GM23248 (cell line): ENCODE measurements around the gene DYNC2H1. TPM values are rescaled to one million over a fixed set of nuclear protein-coding genes. Genes with fewer than 3 reads are reported as not detected.
A peak's percentile ranks its signal among the peaks of the same experiment; 100 is the strongest.

Experiments used
- DNase-seq: peaks from one replicate; pipeline ENCODE4 v3.0.0-alpha.2; 2015
- H2AFZ ChIP-seq: fragments of 200-600 bp; sonication (generic); 2 replicates; pipeline ENCODE4 v1.6.1; 2016; ENCODE audit warnings: antibody characterized with exemption
- H3F3A ChIP-seq: fragments of 200-600 bp; sonication (generic); 2 replicates; pipeline ENCODE4 v1.6.1; 2016; ENCODE audit warnings: mild to moderate bottlenecking, antibody characterized with exemption, mixed run types; ENCODE audit not compliant: insufficient read depth
- H3K27ac ChIP-seq: fragments of 200-600 bp; sonication (generic); 2 replicates; pipeline ENCODE4 v1.5.1; 2016; ENCODE audit warnings: mild to moderate bottlenecking
- H3K27me3 ChIP-seq: fragments of 200-600 bp; sonication (generic); replicated peaks from 2 replicates; pipeline ENCODE4 v1.6.1; 2016; ENCODE audit warnings: mild to moderate bottlenecking; ENCODE audit not compliant: insufficient read depth
- H3K36me3 ChIP-seq: fragments of 200-600 bp; sonication (generic); 2 replicates; pipeline ENCODE4 v1.6.1; 2016; ENCODE audit warnings: low read depth, mild to moderate bottlenecking
- H3K4me1 ChIP-seq: fragments of 200-600 bp; sonication (generic); 2 replicates; pipeline ENCODE4 v1.6.1; 2016; ENCODE audit warnings: mild to moderate bottlenecking; ENCODE audit not compliant: insufficient read depth
- H3K4me2 ChIP-seq: fragments of 200-600 bp; sonication (generic); one replicate; pipeline ENCODE4 v1.6.1; 2016; ENCODE audit warnings: mild to moderate bottlenecking; ENCODE audit not compliant: unreplicated experiment
- H3K4me3 ChIP-seq: fragments of 200-600 bp; sonication (generic); 2 replicates; pipeline ENCODE4 v1.5.1; 2016; ENCODE audit warnings: mild to moderate bottlenecking
- H3K79me2 ChIP-seq: fragments of 200-600 bp; sonication (generic); 2 replicates; pipeline ENCODE4 v1.6.1; 2016; ENCODE audit warnings: mild to moderate bottlenecking; ENCODE audit not compliant: insufficient read depth
- H3K9ac ChIP-seq: fragments of 200-600 bp; sonication (generic); 2 replicates; pipeline ENCODE4 v1.6.1; 2016; ENCODE audit warnings: mild to moderate bottlenecking
- H3K9me2 ChIP-seq: fragments of 200-600 bp; sonication (generic); 2 replicates; pipeline ENCODE4 v1.6.1; 2016; ENCODE audit warnings: mixed run types, mild to moderate bottlenecking, moderate library complexity; ENCODE audit not compliant: insufficient read depth
- H3K9me3 ChIP-seq: fragments of 200-600 bp; sonication (generic); one replicate; pipeline ENCODE4 v1.6.1; 2017; ENCODE audit warnings: low read depth
- H4K20me1 ChIP-seq: fragments of 200-600 bp; sonication (generic); 2 replicates; pipeline ENCODE4 v1.6.0; 2016; ENCODE audit not compliant: insufficient read depth
- EZH2 ChIP-seq: fragments of 200-600 bp; sonication (generic); IDR thresholded peaks from 2 replicates; pipeline ENCODE4 v1.6.1; 2018; ENCODE audit warnings: antibody characterized with exemption, mild to moderate bottlenecking; ENCODE audit not compliant: insufficient read depth, poor library complexity, severe bottlenecking
- EZH2phosphoT487 ChIP-seq: fragments of 200-600 bp; sonication (generic); IDR thresholded peaks from 2 replicates; pipeline ENCODE4 v1.6.1; 2018; ENCODE audit warnings: antibody characterized with exemption, moderate library complexity, mild to moderate bottlenecking, low read depth; ENCODE audit not compliant: insufficient read depth
- WGBS, 2 experiments: methylation state at CpG; one replicate each; pipeline ENCODE4 v1.1.6; 2015 to 2017; ENCODE audit warnings: low lambda C conversion rate in 2 of 2, low coverage in 1 of 2; ENCODE audit errors: missing lambda C conversion rate in 2 of 2; 5-methylcytosine and 5-hydroxymethylcytosine counted together
- in situ Hi-C: fragments of 300-500 bp; cut with MboI; formaldehyde crosslinking; loops from 2 replicates; pipeline ENCODE4 v1.15.0; 2020
- polyA plus RNA-seq: library from polyadenylated mRNA; unstranded; fragments of >200 nt; fragmentation: Nextera tagmentation; extraction: Ambion mirVana; gene quantifications from 2 replicates; pipeline ENCODE4 v1.2.1, GENCODE V29; 2016
- total RNA-seq: library from RNA; depleted of rRNA; stranded (reverse); fragments of >200 nt; shearing (Covaris generic); gene quantifications from 2 replicates; pipeline ENCODE4 v1.2.3, GENCODE V29; 2014

DYNC2H1 gene
- total and polyA plus RNA-seq, 2 experiments from 2014 or later = 9.3 to 27.0 TPM

DNA sequence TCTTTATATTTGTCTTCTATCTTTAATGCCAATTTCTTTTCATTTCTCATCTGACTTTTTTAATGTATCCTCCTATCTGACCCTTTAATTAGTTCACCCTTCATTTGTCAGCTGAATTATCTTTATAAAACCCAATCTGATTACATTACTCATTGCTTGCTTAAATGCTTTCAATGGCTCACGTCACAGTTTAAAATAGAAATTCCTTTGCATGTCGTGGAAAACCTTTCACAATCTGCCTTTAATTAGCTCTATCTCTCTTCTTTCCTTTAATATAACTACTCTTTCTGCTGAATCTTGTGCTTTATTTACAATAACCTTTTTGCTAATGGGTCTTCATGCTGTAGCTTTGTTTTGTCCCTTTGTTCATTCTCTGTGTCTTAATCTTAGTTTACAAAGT, 125.7 kb downstream of the DYNC2H1 start:
- H3K27me3 ChIP-seq = no peaks in the 10 kb centered on the region
- TF ChIP-seq EZH2phosphoT487 (no peak), EZH2 (no peak)
- H3K9ac ChIP-seq = 0 out of 2 replicates have a peak overlapping the region, but pooled peaks have one; percentile 4
- peaks cover 5% of the 10 kb centered on the region; the same call in 1 of the 2 replicates for H3F3A ChIP-seq
- H3K4me1 ChIP-seq = peaks cover 13% of the 10 kb centered on the region
- H3K79me2 ChIP-seq = no peaks in the 10 kb centered on the region
- no peaks in the 10 kb centered on the region for H4K20me1 ChIP-seq
- H3K4me2 ChIP-seq = peak overlapping the region; percentile 72
- peak; percentile 83 for DNase-seq
- 0 out of 2 replicates have a peak overlapping the region, but pooled peaks have one; percentile 29 for H3K4me3 ChIP-seq
- H3K36me3 ChIP-seq = 0 out of 2 replicates have a peak, but pooled peaks cover 6% of the 10 kb centered on the region
- in situ Hi-C loops = no loop called here
- no peak overlapping the region for H2AFZ ChIP-seq
- H3K9me2 ChIP-seq = no peaks in the 10 kb centered on the region
- no peaks in the 10 kb centered on the region for H3K9me3 ChIP-seq
- 2 to 4% methylated on average over 2 of the region's 2 CpGs for WGBS, 2 experiments
- peak overlapping the region; percentile 46 for H3K27ac ChIP-seq

DNA sequence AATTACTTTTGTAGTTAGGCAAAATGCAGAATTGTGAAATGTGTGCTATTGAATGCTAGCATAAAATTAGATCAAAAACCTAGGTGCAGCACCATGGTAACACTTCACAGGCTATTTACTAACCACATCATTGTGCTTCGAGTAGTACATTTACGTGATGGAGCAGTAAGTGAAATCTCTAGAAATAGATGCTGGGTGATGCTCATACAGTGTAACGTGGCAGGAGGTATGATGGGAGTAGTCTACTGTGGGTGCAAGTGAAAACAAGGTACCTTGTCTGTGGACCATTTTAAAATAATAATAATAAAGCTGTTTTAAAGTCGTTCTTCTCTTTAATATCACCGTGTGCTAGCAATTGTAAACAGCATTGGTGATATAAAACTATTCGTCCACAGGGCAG, 132.3 kb downstream of the DYNC2H1 start:
- WGBS, 2 experiments = 99% methylated on average over 6 of the region's 6 CpGs
- no peaks in the 10 kb centered on the region for H3K79me2 ChIP-seq
- H3K27me3 ChIP-seq = no peaks in the 10 kb centered on the region
- no peaks in the 10 kb centered on the region for H3K4me1 ChIP-seq
- peaks cover 9% of the 10 kb centered on the region; the same call in 1 of the 2 replicates for H3K36me3 ChIP-seq
- no peaks in the 10 kb centered on the region for H3K9me3 ChIP-seq
- in situ Hi-C loops = no loop called here
- no peaks in the 10 kb centered on the region for H3F3A ChIP-seq
- H3K4me2 ChIP-seq = no peak overlapping the region
- no peak overlapping the region for H3K27ac ChIP-seq
- no peak overlapping the region for H2AFZ ChIP-seq
- no peaks in the 10 kb centered on the region for H3K9me2 ChIP-seq
- TF ChIP-seq EZH2phosphoT487 = no peak
- TF ChIP-seq EZH2 = no peak
- H3K4me3 ChIP-seq = no peak overlapping the region
- no peaks in the 10 kb centered on the region for H4K20me1 ChIP-seq
- H3K9ac ChIP-seq = no peak overlapping the region
- DNase-seq = no peak

DNA sequence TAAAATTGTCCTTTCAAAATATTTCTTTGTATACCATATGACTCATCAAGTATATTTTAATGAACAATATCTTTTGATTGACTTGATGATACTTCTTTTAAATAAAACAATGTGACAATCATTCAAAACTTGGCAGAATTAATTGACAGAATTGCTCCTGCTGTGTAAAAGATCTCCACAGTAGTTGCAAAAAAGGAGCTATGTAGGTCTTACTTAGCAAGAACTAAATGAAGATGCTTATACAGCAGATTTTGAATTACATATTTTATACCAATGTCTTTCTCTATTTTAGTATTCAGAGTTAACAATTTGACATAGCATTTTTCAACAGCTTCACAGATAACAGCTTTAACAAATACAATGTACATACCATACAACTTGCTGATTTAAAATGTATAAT, 144.9 kb downstream of the DYNC2H1 start:
- no peaks in the 10 kb centered on the region for H3K9me2 ChIP-seq
- H3K9ac ChIP-seq = no peak overlapping the region
- H3K79me2 ChIP-seq = no peaks in the 10 kb centered on the region
- no peak overlapping the region for H3K4me2 ChIP-seq
- H3K27me3 ChIP-seq = no peaks in the 10 kb centered on the region
- in situ Hi-C loops = no loop called here
- H3K27ac ChIP-seq = no peak overlapping the region
- no peak overlapping the region for H2AFZ ChIP-seq
- H3F3A ChIP-seq = no peaks in the 10 kb centered on the region
- H4K20me1 ChIP-seq = no peaks in the 10 kb centered on the region
- H3K4me3 ChIP-seq = no peak overlapping the region
- H3K9me3 ChIP-seq = no peaks in the 10 kb centered on the region
- DNase-seq = no peak
- peaks cover 8% of the 10 kb centered on the region; the same call in 1 of the 2 replicates for H3K36me3 ChIP-seq
- H3K4me1 ChIP-seq = no peaks in the 10 kb centered on the region
- TF ChIP-seq EZH2phosphoT487 (no peak), EZH2 (no peak)

DNA sequence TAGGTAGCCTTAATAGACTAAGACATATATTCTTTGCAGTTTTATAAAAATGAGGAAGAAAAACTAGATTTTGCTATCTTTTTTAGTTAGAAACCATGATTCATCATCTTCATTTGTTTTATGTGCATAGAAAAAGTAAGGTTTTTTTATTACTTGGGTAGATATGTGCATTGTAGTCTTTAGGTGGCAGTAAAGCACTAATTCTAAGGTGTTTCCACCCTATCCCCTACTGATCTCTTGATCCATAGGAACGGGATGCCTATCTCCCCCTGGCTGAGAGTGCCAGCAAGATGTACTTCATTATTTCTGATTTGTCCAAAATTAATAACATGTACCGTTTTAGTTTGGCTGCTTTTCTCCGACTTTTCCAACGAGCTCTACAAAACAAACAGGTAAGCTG, 148.1 kb downstream of the DYNC2H1 start:
- H3K9ac ChIP-seq = no peak overlapping the region
- H3K79me2 ChIP-seq = no peaks in the 10 kb centered on the region
- in situ Hi-C loops = no loop called here
- no peak overlapping the region for H3K27ac ChIP-seq
- TF ChIP-seq EZH2phosphoT487 (no peak), EZH2 (no peak)
- H3K36me3 ChIP-seq = peaks cover 4% of the 10 kb centered on the region; the same call in 1 of the 2 replicates
- no peak overlapping the region for H2AFZ ChIP-seq
- DNase-seq = peak; percentile 30
- H3K4me1 ChIP-seq = no peaks in the 10 kb centered on the region
- no peaks in the 10 kb centered on the region for H4K20me1 ChIP-seq
- WGBS, 2 experiments = 31 to 45% methylated on average over 4 of the region's 4 CpGs
- no peak overlapping the region for H3K4me2 ChIP-seq
- no peaks in the 10 kb centered on the region for H3K9me2 ChIP-seq
- no peak overlapping the region for H3K4me3 ChIP-seq
- H3F3A ChIP-seq = no peaks in the 10 kb centered on the region
- no peaks in the 10 kb centered on the region for H3K9me3 ChIP-seq
- H3K27me3 ChIP-seq = no peaks in the 10 kb centered on the region
